CD14-positive monocyte (primary cell): ENCODE results near the gene IL7R. TPM values are rescaled to one million over a fixed set of nuclear protein-coding genes. Genes with fewer than 3 reads are reported as not detected.

Experiments used
- DNase-seq, 3 donors: peaks; one replicate each; pipeline ENCODE4 v3.0.0-alpha.2; 2011 to 2022
- H2AFZ ChIP-seq: 2 replicates; pipeline ENCODE4 v1.6.0; 2012; ENCODE audit warnings: mild to moderate bottlenecking, low read depth, low read length, inconsistent platforms; ENCODE audit not compliant: insufficient read depth, poor library complexity, severe bottlenecking
- H3K27ac ChIP-seq, 2 donors: 1 replicate in 1 of 2; 2 replicates in 1 of 2; pipeline ENCODE4 v1.5.1; 2012 to 2013; ENCODE audit warnings: low read length in 2 of 2, control low read depth in 1 of 2, inconsistent platforms in 1 of 2, low read depth in 1 of 2, mild to moderate bottlenecking in 1 of 2
- H3K27me3 ChIP-seq, 2 donors: one replicate each; pipeline versions ENCODE4 v1.6.0 to v1.6.1; 2011 to 2013; ENCODE audit warnings: low read length in 2 of 2; ENCODE audit not compliant: control insufficient read depth in 2 of 2, insufficient read depth in 2 of 2
- H3K36me3 ChIP-seq, 2 donors: replicated peaks in 1 of 2; 1 replicate in 1 of 2; 2 replicates in 1 of 2; pipeline versions ENCODE4 v1.5.1 to v1.6.1; 2012 to 2013; ENCODE audit warnings: low read length in 2 of 2, control low read depth in 1 of 2, inconsistent platforms in 1 of 2, mild to moderate bottlenecking in 1 of 2; ENCODE audit not compliant: insufficient read depth in 2 of 2, control insufficient read depth in 1 of 2
- H3K4me1 ChIP-seq, 2 donors: 1 replicate in 1 of 2; 2 replicates in 1 of 2; pipeline versions ENCODE4 v1.5.1 to v1.6.1; 2012 to 2013; ENCODE audit warnings: low read length in 2 of 2, control low read depth in 1 of 2, inconsistent platforms in 1 of 2, mild to moderate bottlenecking in 1 of 2, moderate library complexity in 1 of 2; ENCODE audit not compliant: insufficient read depth in 2 of 2, control insufficient read depth in 1 of 2
- H3K4me2 ChIP-seq: replicated peaks from 2 replicates; pipeline ENCODE3; 2012; ENCODE audit warnings: low read length, moderate library complexity, mild to moderate bottlenecking; ENCODE audit not compliant: poor library complexity, severe bottlenecking; ENCODE audit errors: extremely low read depth
- H3K4me3 ChIP-seq, 3 experiments: fragments of 200-600 bp in 1 of 3; sonication (generic) in 1 of 3; replicated peaks in 1 of 3; 1 replicate in 2 of 3; 2 replicates in 1 of 3; pipeline ENCODE4 v1.5.1; 2011 to 2013; ENCODE audit warnings: low read length in 3 of 3, mild to moderate bottlenecking in 3 of 3, control low read depth in 2 of 3, low read depth in 2 of 3, inconsistent platforms in 1 of 3, moderate library complexity in 1 of 3
- H3K79me2 ChIP-seq: 2 replicates; pipeline ENCODE4 v1.6.0; 2012; ENCODE audit warnings: mild to moderate bottlenecking, control low read depth, inconsistent platforms, low read length, moderate library complexity; ENCODE audit not compliant: insufficient read depth
- H3K9ac ChIP-seq: 2 replicates; pipeline ENCODE4 v1.6.0; 2017; ENCODE audit warnings: low read length, mild to moderate bottlenecking; ENCODE audit not compliant: insufficient read depth, poor library complexity, severe bottlenecking
- H3K9me3 ChIP-seq, 2 donors: replicated peaks in 1 of 2; 1 replicate in 1 of 2; 2 replicates in 1 of 2; pipeline versions ENCODE4 v1.5.1 to v1.6.1; 2012 to 2013; ENCODE audit warnings: low read length in 2 of 2, control low read depth in 1 of 2; ENCODE audit not compliant: control insufficient read depth in 1 of 2, insufficient read depth in 1 of 2
- H4K20me1 ChIP-seq: 2 replicates; pipeline ENCODE4 v1.6.0; 2012; ENCODE audit warnings: mild to moderate bottlenecking, low read length, control low read depth, moderate library complexity; ENCODE audit not compliant: insufficient read depth
- H3K27ac Mint-ChIP-seq, 7 donors: one replicate each; pipeline ENCODE4 v1.8.0; 2020; ENCODE audit warnings: mild to moderate bottlenecking in 7 of 7, mixed read lengths in 7 of 7, moderate library complexity in 6 of 7, inconsistent platforms in 2 of 7
- H3K27me3 Mint-ChIP-seq, 3 donors: one replicate each; pipeline ENCODE4 v1.8.0; 2021 to 2022; ENCODE audit warnings: low read depth in 3 of 3, mild to moderate bottlenecking in 3 of 3, mixed read lengths in 3 of 3, moderate library complexity in 3 of 3, inconsistent platforms in 1 of 3
- H3K36me3 Mint-ChIP-seq, 2 donors: one replicate each; pipeline ENCODE4 v1.8.0; 2020; ENCODE audit warnings: mixed read lengths in 2 of 2, inconsistent platforms in 1 of 2, mild to moderate bottlenecking in 1 of 2
- H3K4me1 Mint-ChIP-seq: one replicate; pipeline ENCODE4 v1.8.0; 2020; ENCODE audit warnings: mild to moderate bottlenecking, mixed read lengths
- H3K4me3 Mint-ChIP-seq, 2 donors: one replicate each; pipeline ENCODE4 v1.8.0; 2020; ENCODE audit warnings: mild to moderate bottlenecking in 2 of 2, mixed read lengths in 2 of 2, moderate library complexity in 1 of 2
- H3K9me3 Mint-ChIP-seq, 7 donors: one replicate each; pipeline ENCODE4 v1.8.0; 2020 to 2022; ENCODE audit warnings: mixed read lengths in 7 of 7, mild to moderate bottlenecking in 6 of 7, moderate library complexity in 6 of 7, inconsistent platforms in 2 of 7
- CTCF ChIP-seq: fragments of 200-600 bp; IDR thresholded peaks from one replicate; pipeline ENCODE4 v1.8.0; 2022; ENCODE audit warnings: antibody characterized with exemption, mild to moderate bottlenecking
- WGBS: methylation state at CpG from one replicate; pipeline ENCODE4 v1.1.5; 2013; ENCODE audit warnings: missing lambda C conversion rate; ENCODE audit not compliant: insufficient coverage; 5-methylcytosine and 5-hydroxymethylcytosine counted together
- intact Hi-C, 2 donors: fragments of 100-400 bp; cut with micrococcal nuclease; formaldehyde crosslinking; loops; one replicate each; pipeline versions ENCODE4 v1.15.0 to v1.15.1; 2023
- polyA plus RNA-seq, 3 donors: library from polyadenylated mRNA; depleted of rRNA in 1 of 3; unstranded in 2 of 3; stranded (reverse) in 1 of 3; fragments of 300-500 nt in 2 of 3; fragments of >200 nt in 1 of 3; fragmentation: Illumina TruSeq in 2 of 3; gene quantifications; 1 replicate in 2 of 3; 2 replicates in 1 of 3; pipeline ENCODE4 v1.2.3, GENCODE V29; 2012 to 2021

The IL7R gene
- polyA plus RNA-seq, 3 donors = 0.12 to 1.9 (median 1.1) TPM

DNA sequence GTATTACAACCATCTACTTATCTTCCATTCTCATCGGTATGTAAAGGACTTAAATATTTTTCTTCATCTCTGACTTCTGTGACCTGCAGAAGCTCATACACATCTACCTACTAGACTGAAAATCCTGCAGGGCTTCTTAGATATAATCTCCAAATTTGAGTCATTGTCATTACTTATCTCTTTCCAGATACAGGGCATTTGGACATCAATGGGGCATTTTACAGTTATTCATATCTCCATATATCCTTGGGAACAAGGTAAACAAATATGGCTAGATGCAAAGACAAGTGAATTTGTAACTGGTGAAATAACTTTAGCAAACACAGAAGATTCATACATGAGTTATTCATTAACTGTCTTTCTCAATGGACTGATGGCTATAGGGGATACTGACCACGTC, 37.7 kb upstream of the IL7R start:
- intact Hi-C loops = no loop called here
- DNase-seq = no peak
- Mint-ChIP-seq H3K9me3 (peaks cover 0 to 2% (median 0%) of the 10 kb centered on the region in 7 donors), H3K36me3 (no peaks in the 10 kb centered on the region), H3K27ac (no peak overlapping the region), H3K27me3 (peaks cover 0 to 1% (median 0%) of the 10 kb centered on the region in 3 donors), H3K4me1 (peaks cover 12% of the 10 kb centered on the region), H3K4me3 (no peak overlapping the region)
- no peaks in the 10 kb centered on the region for H3K27me3 ChIP-seq
- H4K20me1 ChIP-seq = no peaks in the 10 kb centered on the region
- no peak for TF ChIP-seq CTCF
- H3K36me3 ChIP-seq = no peaks in the 10 kb centered on the region
- H2AFZ ChIP-seq = no peak overlapping the region
- no peaks in the 10 kb centered on the region for H3K9me3 ChIP-seq
- WGBS = no CpG with 5 or more reads among the region's 2 CpGs
- peaks cover 6 to 9% of the 10 kb centered on the region in 2 donors for H3K4me1 ChIP-seq
- no peaks in the 10 kb centered on the region for H3K79me2 ChIP-seq
- no peak overlapping the region for H3K27ac ChIP-seq
- H3K9ac ChIP-seq = no peak overlapping the region
- no peak overlapping the region for H3K4me2 ChIP-seq
- no peak overlapping the region for H3K4me3 ChIP-seq

DNA sequence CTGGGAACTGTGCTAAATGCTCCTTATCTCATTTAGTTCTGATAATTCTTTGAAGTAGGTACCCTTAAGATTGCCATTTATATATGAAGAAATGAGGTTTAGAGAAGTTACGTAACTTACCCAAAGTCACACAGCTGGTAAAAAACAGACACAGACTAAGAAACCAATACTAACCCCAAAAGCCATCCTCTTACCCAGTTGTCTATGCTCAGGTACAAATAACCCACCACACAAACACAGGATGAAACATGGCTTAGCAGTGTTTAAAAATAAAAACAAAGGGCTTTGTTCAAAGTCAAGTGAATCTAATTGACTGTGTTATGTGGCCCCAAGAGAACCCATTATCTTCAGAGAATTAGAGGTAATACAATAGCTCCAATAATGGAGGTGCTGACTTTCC, 37.0 kb upstream of the IL7R start:
- H3K27ac Mint-ChIP-seq = no peak overlapping the region
- DNase-seq = no peak
- intact Hi-C loops = no loop called here
- peaks cover 12% of the 10 kb centered on the region for H3K4me1 Mint-ChIP-seq
- H3K27me3 Mint-ChIP-seq = peaks cover 0 to 1% (median 0%) of the 10 kb centered on the region in 3 donors
- WGBS = no CpG with 5 or more reads among the region's 1 CpG
- H3K9me3 ChIP-seq = no peaks in the 10 kb centered on the region
- no peak overlapping the region for H2AFZ ChIP-seq
- H3K4me1 ChIP-seq = peaks cover 6 to 9% of the 10 kb centered on the region in 2 donors
- H3K36me3 Mint-ChIP-seq = no peaks in the 10 kb centered on the region
- H3K9ac ChIP-seq = no peak overlapping the region
- no peak overlapping the region for H3K4me3 Mint-ChIP-seq
- TF ChIP-seq CTCF = no peak
- no peaks in the 10 kb centered on the region for H3K79me2 ChIP-seq
- H3K27me3 ChIP-seq = no peaks in the 10 kb centered on the region
- no peaks in the 10 kb centered on the region for H3K36me3 ChIP-seq
- no peak overlapping the region for H3K4me3 ChIP-seq
- H3K27ac ChIP-seq = no peak overlapping the region
- no peak overlapping the region for H3K4me2 ChIP-seq
- H3K9me3 Mint-ChIP-seq = peaks cover 0 to 2% (median 0%) of the 10 kb centered on the region in 7 donors
- H4K20me1 ChIP-seq = no peaks in the 10 kb centered on the region
